CD4-positive, alpha-beta T cell treated with Interleukin-15 for 4 hours (primary cell): ENCODE data around the gene G6PC3.
"Not testable (repeated sequence)": the region's sequence is repeated elsewhere in the genome, so short reads cannot be mapped to it uniquely, and the experiment has no call there.

ENCODE experiments used
- DNase-seq: peaks from one replicate; pipeline ENCODE4 v3.0.0-alpha.2; 2020; ENCODE audit warnings: low spot score

G6PC3 gene

DNA sequence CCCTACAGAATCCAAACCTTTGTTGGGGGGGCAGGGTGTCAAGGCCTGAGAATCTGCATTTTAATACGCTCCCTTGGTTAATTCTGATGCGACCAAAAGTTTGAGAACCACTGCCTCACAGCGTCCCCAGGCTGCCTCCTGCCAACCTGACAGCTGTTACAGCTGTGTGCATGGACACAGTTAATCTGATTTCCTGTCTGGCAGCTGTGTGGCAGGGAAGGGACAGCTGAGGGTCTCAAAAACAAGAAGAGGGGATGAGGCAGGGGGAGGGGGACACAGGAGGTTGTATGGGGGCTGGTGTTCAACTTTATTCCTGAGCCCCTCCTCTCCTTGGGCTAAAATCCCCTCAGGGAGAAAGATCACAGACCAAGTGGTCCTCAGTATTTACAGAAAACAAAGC, 35.4 kb downstream of the G6PC3 start:
- DNase-seq = no peak

GRCh38 chr17:44106801-44107200, 36.3 kb downstream of the G6PC3 start:
- DNase-seq = no peak

GRCh38 chr17:44108440-44109311, 38.1 kb downstream of the G6PC3 start:
- no peak for DNase-seq

DNA sequence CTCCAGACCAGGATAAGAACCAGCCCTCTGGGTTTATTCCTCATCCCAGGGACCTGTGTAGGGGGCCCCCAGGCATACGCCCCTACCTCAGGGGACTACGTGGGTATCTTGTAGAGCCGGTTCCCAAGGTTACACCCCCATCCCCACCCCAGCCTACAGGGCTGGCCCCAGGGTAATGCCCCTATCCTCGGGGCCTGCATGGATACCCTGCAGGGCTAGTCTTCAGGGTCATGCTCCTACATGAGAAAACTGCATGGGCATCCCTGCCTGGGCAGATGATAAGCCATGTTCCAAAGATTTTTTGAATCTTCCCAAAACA, 38.7 kb downstream of the G6PC3 start:
- DNase-seq = no peak

DNA sequence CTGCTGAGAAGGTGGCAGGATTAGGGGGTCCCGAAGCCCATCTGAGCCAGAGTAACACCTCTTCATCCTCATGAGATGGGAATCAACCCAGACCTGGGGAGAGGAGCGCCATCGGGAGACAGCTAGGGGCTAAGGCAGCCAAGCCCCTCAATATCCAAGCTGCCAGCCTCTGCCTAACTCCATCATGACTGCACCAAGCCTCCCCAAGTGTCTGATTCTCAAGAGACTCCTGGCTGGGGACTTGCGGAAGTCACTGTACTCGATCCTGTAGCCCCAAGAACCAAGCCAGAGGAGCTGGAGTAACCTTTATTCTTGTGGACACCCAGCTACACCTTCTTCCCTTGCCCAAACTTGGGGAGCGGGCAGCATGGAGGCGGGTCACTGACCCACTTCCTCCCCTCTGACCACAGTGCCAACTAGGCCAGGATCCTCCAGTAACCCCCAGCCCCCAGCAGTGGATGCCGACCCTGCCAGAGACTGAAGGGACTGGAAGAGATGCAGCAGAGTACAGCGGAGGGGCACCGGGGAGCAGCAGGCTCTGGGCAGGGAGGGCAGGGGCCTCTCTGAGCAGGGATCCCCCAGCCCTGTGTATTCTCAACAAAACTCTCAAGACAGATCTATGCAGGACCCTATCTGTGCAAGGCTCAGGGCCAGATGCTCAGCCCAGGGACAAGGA, 39.6 kb downstream of the G6PC3 start:
- no peak for DNase-seq

GRCh38 chr17:44110823-44111633, 40.5 kb downstream of the G6PC3 start:
- DNase-seq = peak; percentile 34

GRCh38 chr17:44111777-44112176, 41.2 kb downstream of the G6PC3 start:
- DNase-seq = no peak

DNA sequence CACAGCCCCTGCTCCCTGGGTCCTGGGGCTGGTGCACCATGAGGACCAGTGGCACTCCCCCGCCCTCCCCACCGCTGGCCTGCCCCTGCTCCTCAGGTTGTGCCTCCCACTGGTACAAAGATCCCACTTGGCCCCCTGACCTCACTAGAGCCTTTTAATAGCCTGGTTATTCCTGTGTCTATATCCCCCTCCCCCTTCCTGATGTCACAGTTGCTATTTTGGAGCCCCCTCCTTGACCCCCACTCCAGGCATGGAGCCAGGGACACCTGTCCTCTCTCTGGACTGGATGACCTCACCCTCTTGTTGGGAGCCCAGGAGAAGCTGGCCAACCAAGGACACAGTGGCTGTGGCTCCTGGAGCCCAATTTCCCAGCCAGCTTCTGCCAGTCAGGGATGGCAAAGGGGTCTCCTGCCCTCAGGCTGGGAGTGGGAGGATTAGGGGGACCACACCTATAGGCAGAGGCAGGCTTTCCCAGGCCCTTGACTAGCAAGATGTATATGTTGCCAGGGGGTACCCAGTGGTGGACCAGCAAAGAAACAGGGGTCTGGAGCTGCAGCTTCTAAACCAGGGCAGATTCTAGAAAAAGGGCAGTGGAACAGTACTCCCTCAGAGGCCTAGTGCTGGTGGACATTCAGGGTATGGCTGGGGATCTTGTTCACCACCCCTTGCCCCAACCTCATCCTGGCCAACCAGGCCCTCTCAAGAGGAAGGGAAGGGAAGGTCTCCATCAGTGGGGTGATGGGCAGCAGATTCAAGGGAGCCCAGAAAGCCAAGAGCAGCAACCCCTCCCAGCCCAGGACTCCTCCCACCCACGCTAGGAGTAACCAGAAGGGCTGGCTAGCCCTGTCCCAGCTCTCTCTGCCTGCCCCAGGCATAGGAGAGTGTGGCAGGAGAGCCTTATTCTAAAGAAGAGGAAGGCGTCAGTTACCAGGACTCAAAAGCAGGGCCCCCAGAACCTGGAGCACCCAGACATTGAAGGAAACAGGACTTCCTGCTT, 42.0 kb downstream of the G6PC3 start:
- no peak for DNase-seq

- no peak for DNase-seq
Measured at GRCh38 chr17:44113382-44113781, 42.8 kb downstream of the G6PC3 start.

DNA sequence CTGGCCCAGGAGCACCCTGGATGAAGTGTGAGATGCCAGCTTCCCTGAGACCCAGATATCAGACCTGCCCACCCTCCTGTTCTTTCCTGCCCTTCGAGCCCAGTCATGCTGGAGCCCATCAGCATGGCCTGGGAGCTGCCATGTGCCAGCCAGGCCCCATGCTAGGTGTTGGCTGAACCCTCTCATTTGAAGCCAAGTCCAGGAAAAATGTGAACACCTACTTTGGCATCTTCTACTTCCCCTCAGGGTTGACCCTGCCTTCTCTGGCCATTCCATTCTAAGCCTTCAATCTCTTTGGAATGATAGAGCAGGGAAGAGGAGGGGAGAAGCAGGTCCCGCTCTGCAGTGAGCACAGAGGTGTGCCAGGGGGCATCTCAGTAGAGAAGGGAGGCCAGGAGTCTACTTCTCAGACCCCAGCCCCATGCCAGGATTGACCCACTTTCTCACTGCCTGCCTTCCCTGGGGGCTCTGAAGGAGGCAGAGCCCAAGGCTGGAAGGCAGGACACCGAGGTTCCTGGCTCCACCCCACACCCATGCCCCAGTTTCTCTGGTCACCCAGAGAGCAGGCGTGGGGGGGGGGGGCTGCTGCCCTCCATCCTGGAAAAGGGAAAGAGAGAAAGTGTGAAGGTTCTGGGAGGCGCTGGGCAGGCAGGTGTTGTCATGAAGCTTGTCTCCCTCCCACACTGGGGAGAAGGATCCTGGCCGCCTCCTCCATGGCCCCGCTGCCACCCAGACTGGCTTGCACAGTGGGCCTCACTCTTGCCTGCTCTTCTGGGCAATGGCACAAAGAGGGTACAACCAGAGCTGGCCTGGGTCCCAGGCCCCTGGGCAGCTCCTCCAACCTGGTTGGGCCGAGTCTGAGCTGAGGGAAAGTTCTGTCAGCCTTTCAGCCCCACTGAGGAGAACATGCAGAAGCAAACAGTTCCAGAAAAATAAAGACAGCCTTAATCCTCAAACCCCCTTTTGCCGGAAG, 43.6 kb downstream of the G6PC3 start:
- DNase-seq = no peak

DNA sequence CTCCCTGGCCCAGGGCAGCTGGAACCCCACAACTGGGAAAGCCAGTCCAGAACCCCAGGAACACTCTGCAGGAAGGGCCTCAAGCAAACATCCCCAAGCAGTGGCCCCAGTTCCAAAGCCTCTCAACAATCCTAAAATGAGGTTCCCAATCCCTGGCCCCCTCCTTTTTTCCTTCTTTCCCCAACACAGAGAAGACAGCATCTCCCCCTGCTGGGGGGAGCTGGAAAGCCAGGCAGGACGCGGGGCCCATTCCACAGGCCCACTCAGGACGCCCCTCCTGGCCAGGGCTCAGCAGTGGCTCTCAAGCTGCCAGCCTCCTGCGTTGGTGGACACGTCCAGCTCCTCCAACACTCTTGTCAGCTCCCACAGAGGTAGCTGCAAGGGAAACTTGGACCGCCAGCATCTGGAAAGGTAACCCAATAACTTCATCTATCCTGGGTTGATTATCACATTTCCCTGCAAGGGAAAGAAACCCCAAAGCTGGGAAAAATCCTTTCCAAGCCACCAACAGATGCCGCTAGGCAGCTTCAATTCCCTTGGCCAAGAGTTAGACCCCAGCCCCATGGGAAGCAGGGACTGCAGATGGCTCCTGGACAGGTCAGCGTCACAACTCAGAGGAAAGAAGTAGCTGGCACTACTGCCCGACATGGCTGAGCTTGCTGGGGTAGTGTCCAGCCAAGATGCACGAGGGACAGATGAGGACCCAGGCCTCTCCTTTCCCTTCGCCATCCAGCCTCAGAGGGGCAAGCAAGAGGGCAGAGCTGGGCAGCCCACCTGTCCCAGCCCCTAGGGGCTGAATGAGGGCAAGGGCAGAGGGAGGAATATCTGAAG, 45.3 kb downstream of the G6PC3 start:
- DNase-seq = no peak

GRCh38 chr17:44117351-44117750, 46.8 kb downstream of the G6PC3 start:
- DNase-seq = no peak

- DNase-seq = no peak
Measured at GRCh38 chr17:44118427-44119050, 48.0 kb downstream of the G6PC3 start.

DNA sequence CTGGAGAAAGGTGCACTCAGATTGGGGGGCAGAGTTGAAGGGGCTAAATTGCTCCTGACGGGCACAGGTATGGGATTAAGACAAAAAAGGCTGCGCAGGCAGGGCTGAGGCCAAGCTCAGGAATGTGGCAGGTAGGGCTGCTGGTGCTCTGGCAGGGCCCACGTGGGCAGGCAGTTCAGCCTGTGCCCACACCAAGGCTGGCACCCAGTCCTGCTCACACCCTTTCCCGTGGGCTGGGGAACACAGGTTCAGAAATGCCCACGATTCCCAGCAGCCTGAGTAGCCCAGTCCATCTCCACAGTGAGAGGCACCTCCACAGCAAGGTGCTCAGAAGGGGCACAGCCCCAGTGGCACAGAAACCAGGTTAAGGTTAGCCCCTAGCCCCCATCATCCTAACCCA, 48.5 kb downstream of the G6PC3 start:
- no peak for DNase-seq

DNA sequence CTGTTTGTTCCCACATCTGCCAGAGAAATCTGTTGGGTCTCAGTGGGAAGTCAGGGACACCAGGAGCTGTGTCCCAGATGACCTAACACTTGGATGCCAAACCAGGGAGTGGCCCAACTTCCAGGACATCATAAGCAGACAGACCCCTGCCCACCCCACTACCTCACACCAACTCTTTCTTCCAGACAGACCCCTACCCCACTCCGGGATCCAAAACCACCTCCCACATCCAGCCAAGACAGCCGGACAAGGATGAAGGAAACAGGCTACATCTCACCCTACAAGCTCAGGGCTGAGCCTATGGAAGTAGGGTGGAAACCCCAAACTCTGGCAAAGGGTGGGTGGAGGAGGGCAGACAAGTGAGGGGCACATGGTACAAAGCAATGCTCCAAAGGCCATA, 49.3 kb downstream of the G6PC3 start:
- no peak for DNase-seq

DNA sequence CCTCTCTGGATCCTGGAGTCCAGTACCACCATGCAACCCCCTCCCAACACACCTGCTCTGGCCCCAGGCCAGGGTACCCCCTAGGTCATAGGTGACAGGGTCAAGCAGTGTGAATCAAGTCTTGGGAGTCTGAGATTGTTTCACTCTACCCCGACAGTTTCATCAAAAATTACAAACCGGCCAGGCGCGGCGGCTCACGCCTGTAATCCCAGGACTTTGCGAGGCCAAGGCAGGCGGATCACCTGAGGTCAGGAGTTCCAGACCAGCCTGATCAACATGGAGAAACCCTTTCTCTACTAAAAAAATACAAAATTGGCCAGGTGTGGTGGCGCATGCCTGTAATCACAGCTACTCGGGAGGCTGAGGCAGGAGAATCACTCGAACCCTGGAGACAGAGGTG, 49.7 kb downstream of the G6PC3 start:
- not testable (repeated sequence) for DNase-seq

DNA sequence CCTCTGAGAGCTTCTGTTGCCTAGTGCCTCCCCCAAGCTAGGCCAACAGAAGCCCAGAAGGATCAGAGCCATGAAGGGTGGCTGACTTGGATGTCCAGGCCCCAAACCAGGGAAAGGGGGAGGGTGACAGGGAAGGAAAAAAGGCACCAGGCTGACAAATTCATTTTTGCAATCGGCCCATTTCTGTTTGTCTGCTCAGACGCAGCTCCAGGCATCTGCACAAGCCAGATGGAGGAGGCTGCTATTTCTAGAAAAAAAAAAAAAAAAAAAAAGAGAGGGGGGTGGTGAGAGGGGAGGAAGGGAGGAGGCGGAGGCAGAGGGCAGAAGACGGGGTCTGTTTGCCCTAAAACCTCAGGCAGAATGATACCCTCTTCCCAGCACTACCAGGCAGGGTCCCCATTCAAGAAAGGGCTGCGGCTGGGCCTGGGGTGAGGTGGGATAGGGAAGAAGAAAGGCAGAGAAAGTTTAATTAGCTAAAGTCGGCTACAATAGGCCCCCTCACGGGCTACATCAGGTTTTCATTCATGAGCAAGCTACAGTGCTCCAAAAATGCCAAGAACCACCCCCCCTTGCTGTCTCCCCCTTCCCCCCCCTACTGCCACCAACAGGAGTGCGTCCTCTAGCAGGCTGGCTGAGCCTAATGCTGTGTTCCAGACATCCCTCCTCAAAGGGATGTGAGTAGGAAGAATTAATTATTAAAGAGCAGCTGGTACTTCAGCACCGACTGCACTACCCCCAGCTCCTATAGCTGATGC, 50.5 kb downstream of the G6PC3 start:
- DNase-seq = no peak
